Measurements from ENCODE around the gene SDHAF4.

Gene SDHAF4

GRCh38 chr6:70566751-70567382, at the start of gene SDHAF4:
SDHAF4 (plus strand) TSS chr6:70566930; CDS start chr6:70566941, 11 bp downstream.
- Mint-ChIP-seq H3K9me3 (no peaks in the 10 kb centered on the region), H3K4me1 (peaks cover 12% of the 10 kb centered on the region), H3K36me3 (ENCODE audit: insufficient read depth) (peaks cover 5% of the 10 kb centered on the region), H3K27me3 (no peaks in the 10 kb centered on the region), H3K4me3 (peak within 1 kb of the TSS; percentile 76), H3K27ac (ENCODE audit: low read depth) (peak within 1 kb of the TSS; percentile 61)
- ATAC-seq (replicated peaks; ENCODE audit: extremely low read depth, poor library complexity, severe bottlenecking) (peak; percentile 98), DNase-seq (ENCODE audit: low spot score in 2 of 2) (peak; percentile 88 to 96)

GRCh38 chr6:70518723-70519122, 48.0 kb upstream of the SDHAF4 start:
- H3K4me3 Mint-ChIP-seq, result no peak overlapping the region
- no peak for DNase-seq (ENCODE audit: low spot score in 2 of 2)
- H3K4me1 Mint-ChIP-seq, result no peaks in the 10 kb centered on the region
- no peaks in the 10 kb centered on the region for H3K27me3 Mint-ChIP-seq
- H3K27ac Mint-ChIP-seq (ENCODE audit: low read depth), result no peak overlapping the region
- ATAC-seq (replicated peaks; ENCODE audit: extremely low read depth, poor library complexity, severe bottlenecking), result no peak
- H3K9me3 Mint-ChIP-seq, result no peaks in the 10 kb centered on the region
- H3K36me3 Mint-ChIP-seq (ENCODE audit: insufficient read depth), result peaks cover 1% of the 10 kb centered on the region

- Mint-ChIP-seq H3K36me3 (ENCODE audit: insufficient read depth) (peaks cover 1% of the 10 kb centered on the region), H3K4me1 (no peaks in the 10 kb centered on the region), H3K9me3 (no peaks in the 10 kb centered on the region), H3K27me3 (no peaks in the 10 kb centered on the region), H3K4me3 (no peak overlapping the region), H3K27ac (ENCODE audit: low read depth) (no peak overlapping the region)
- no peak for DNase-seq (ENCODE audit: low spot score in 2 of 2)
- no peak for ATAC-seq (replicated peaks; ENCODE audit: extremely low read depth, poor library complexity, severe bottlenecking)
Measured at GRCh38 chr6:70520575-70520974, 46.2 kb upstream of the SDHAF4 start.

DNA sequence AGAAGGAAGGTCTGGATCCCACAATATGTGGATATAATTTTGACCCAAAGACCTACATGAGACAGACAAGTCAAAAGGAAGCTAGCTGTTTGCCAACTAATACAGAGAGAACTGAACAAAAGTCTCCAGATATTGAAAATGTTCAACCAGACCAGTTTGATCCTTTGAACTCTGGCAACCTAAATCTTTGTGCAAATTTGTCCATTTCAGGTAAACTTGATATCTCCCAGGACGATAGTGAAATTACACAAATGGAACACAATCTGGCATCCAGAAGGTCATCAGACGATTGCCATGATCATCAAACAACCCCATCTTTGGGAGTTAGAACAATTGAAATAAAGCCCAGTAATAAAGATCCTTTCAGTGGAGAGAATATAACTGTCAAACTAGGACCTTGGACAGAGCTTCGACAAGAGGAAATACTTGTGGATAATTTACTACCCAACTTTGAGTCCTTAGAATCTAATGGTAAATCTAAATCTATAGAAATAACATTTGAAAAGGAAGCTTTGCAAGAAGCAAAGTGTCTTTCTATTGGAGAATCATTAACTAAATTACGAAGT, 41.9 kb upstream of the SDHAF4 start:
- Mint-ChIP-seq H3K27me3 (no peaks in the 10 kb centered on the region), H3K4me1 (no peaks in the 10 kb centered on the region), H3K4me3 (no peak overlapping the region), H3K36me3 (ENCODE audit: insufficient read depth) (peaks cover 5% of the 10 kb centered on the region), H3K9me3 (no peaks in the 10 kb centered on the region), H3K27ac (ENCODE audit: low read depth) (no peak overlapping the region)
- DNase-seq (ENCODE audit: low spot score in 2 of 2) (no peak), ATAC-seq (replicated peaks; ENCODE audit: extremely low read depth, poor library complexity, severe bottlenecking) (no peak)

GRCh38 chr6:70527071-70527737, 39.5 kb upstream of the SDHAF4 start:
- no peak overlapping the region for H3K4me3 Mint-ChIP-seq
- no peak overlapping the region for H3K27ac Mint-ChIP-seq (ENCODE audit: low read depth)
- DNase-seq (ENCODE audit: low spot score in 2 of 2) (no peak), ATAC-seq (replicated peaks; ENCODE audit: extremely low read depth, poor library complexity, severe bottlenecking) (no peak)
- no peaks in the 10 kb centered on the region for H3K9me3 Mint-ChIP-seq
- no peaks in the 10 kb centered on the region for H3K4me1 Mint-ChIP-seq
- H3K27me3 Mint-ChIP-seq, result no peaks in the 10 kb centered on the region
- H3K36me3 Mint-ChIP-seq (ENCODE audit: insufficient read depth), result peaks cover 5% of the 10 kb centered on the region

- Mint-ChIP-seq H3K9me3 (no peaks in the 10 kb centered on the region), H3K27ac (ENCODE audit: low read depth) (no peak overlapping the region), H3K4me3 (no peak overlapping the region), H3K27me3 (no peaks in the 10 kb centered on the region), H3K4me1 (no peaks in the 10 kb centered on the region), H3K36me3 (ENCODE audit: insufficient read depth) (peaks cover 5% of the 10 kb centered on the region)
- DNase-seq (ENCODE audit: low spot score in 2 of 2), result no peak
- no peak for ATAC-seq (replicated peaks; ENCODE audit: extremely low read depth, poor library complexity, severe bottlenecking)
Measured at GRCh38 chr6:70530023-70530422, 36.7 kb upstream of the SDHAF4 start.

GRCh38 chr6:70531133-70531532, 35.6 kb upstream of the SDHAF4 start:
- H3K9me3 Mint-ChIP-seq, result no peaks in the 10 kb centered on the region
- H3K36me3 Mint-ChIP-seq (ENCODE audit: insufficient read depth), result peaks cover 3% of the 10 kb centered on the region
- DNase-seq (ENCODE audit: low spot score in 2 of 2) (no peak), ATAC-seq (replicated peaks; ENCODE audit: extremely low read depth, poor library complexity, severe bottlenecking) (no peak)
- no peaks in the 10 kb centered on the region for H3K27me3 Mint-ChIP-seq
- no peak overlapping the region for H3K4me3 Mint-ChIP-seq
- no peak overlapping the region for H3K27ac Mint-ChIP-seq (ENCODE audit: low read depth)
- H3K4me1 Mint-ChIP-seq, result no peaks in the 10 kb centered on the region

GRCh38 chr6:70537266-70537665, 29.5 kb upstream of the SDHAF4 start:
- Mint-ChIP-seq H3K27me3 (no peaks in the 10 kb centered on the region), H3K27ac (ENCODE audit: low read depth) (no peak overlapping the region), H3K4me3 (no peak overlapping the region), H3K9me3 (no peaks in the 10 kb centered on the region), H3K4me1 (no peaks in the 10 kb centered on the region), H3K36me3 (ENCODE audit: insufficient read depth) (peaks cover 2% of the 10 kb centered on the region)
- no peak for DNase-seq (ENCODE audit: low spot score in 2 of 2)
- no peak for ATAC-seq (replicated peaks; ENCODE audit: extremely low read depth, poor library complexity, severe bottlenecking)

GRCh38 chr6:70538376-70538775, 28.4 kb upstream of the SDHAF4 start:
- Mint-ChIP-seq H3K36me3 (ENCODE audit: insufficient read depth) (peaks cover 2% of the 10 kb centered on the region), H3K27me3 (no peaks in the 10 kb centered on the region), H3K4me3 (no peak overlapping the region), H3K27ac (ENCODE audit: low read depth) (no peak overlapping the region), H3K9me3 (no peaks in the 10 kb centered on the region), H3K4me1 (no peaks in the 10 kb centered on the region)
- DNase-seq (ENCODE audit: low spot score in 2 of 2), result no peak
- ATAC-seq (replicated peaks; ENCODE audit: extremely low read depth, poor library complexity, severe bottlenecking), result no peak

GRCh38 chr6:70547313-70547712, 19.4 kb upstream of the SDHAF4 start:
- H3K27ac Mint-ChIP-seq (ENCODE audit: low read depth), result no peak overlapping the region
- H3K27me3 Mint-ChIP-seq, result no peaks in the 10 kb centered on the region
- no peaks in the 10 kb centered on the region for H3K4me1 Mint-ChIP-seq
- no peak for ATAC-seq (replicated peaks; ENCODE audit: extremely low read depth, poor library complexity, severe bottlenecking)
- H3K9me3 Mint-ChIP-seq, result no peaks in the 10 kb centered on the region
- no peak for DNase-seq (ENCODE audit: low spot score in 2 of 2)
- no peaks in the 10 kb centered on the region for H3K36me3 Mint-ChIP-seq (ENCODE audit: insufficient read depth)
- no peak overlapping the region for H3K4me3 Mint-ChIP-seq

DNA sequence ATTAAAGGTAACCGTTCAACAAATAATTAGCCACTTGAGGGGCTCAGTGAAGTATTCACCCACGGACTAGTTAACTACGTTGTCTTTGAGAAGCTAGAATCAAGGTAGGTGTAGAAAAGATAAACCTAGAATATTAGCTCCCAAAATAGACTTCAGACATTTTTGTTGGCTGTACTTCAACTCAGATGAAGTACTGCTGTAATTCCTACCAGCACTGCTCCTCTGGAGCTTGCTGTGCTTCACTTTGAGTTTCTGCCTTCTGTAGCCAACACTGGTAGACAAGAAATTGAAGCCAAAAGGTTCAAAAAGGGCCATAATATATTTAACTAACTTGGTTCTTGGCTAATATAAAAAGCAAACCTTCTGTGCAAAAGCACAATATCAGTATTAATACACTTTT, 18.8 kb upstream of the SDHAF4 start:
- Mint-ChIP-seq H3K4me1 (no peaks in the 10 kb centered on the region), H3K36me3 (ENCODE audit: insufficient read depth) (no peaks in the 10 kb centered on the region), H3K9me3 (no peaks in the 10 kb centered on the region), H3K4me3 (no peak overlapping the region), H3K27ac (ENCODE audit: low read depth) (no peak overlapping the region), H3K27me3 (no peaks in the 10 kb centered on the region)
- ATAC-seq (replicated peaks; ENCODE audit: extremely low read depth, poor library complexity, severe bottlenecking) (no peak), DNase-seq (ENCODE audit: low spot score in 2 of 2) (no peak)

GRCh38 chr6:70549327-70549726, 17.4 kb upstream of the SDHAF4 start:
- H3K36me3 Mint-ChIP-seq (ENCODE audit: insufficient read depth), result peaks cover 2% of the 10 kb centered on the region
- ATAC-seq (replicated peaks; ENCODE audit: extremely low read depth, poor library complexity, severe bottlenecking) (no peak), DNase-seq (ENCODE audit: low spot score in 2 of 2) (no peak)
- H3K4me3 Mint-ChIP-seq, result no peak overlapping the region
- H3K9me3 Mint-ChIP-seq, result no peaks in the 10 kb centered on the region
- H3K27ac Mint-ChIP-seq (ENCODE audit: low read depth), result no peak overlapping the region
- no peaks in the 10 kb centered on the region for H3K27me3 Mint-ChIP-seq
- H3K4me1 Mint-ChIP-seq, result no peaks in the 10 kb centered on the region

- Mint-ChIP-seq H3K9me3 (no peaks in the 10 kb centered on the region), H3K4me3 (no peak overlapping the region), H3K27me3 (no peaks in the 10 kb centered on the region), H3K36me3 (ENCODE audit: insufficient read depth) (peaks cover 3% of the 10 kb centered on the region), H3K4me1 (no peaks in the 10 kb centered on the region), H3K27ac (ENCODE audit: low read depth) (no peak overlapping the region)
- DNase-seq (ENCODE audit: low spot score in 2 of 2) (no peak), ATAC-seq (replicated peaks; ENCODE audit: extremely low read depth, poor library complexity, severe bottlenecking) (no peak)
Measured at GRCh38 chr6:70551566-70551965, 15.2 kb upstream of the SDHAF4 start.

Measured in central memory CD8-positive, alpha-beta T cell (primary cell).